ENCODE measurements around the gene ACSF3. TPM values are rescaled to one million over a fixed set of nuclear protein-coding genes. Genes with fewer than 3 reads are reported as not detected.
"Not testable (repeated sequence)": the region's sequence is repeated elsewhere in the genome, so short reads cannot be mapped to it uniquely, and the experiment has no call there.

ACSF3 gene
- total RNA-seq, 1 donor from 2014 or later: 15.5 TPM

DNA sequence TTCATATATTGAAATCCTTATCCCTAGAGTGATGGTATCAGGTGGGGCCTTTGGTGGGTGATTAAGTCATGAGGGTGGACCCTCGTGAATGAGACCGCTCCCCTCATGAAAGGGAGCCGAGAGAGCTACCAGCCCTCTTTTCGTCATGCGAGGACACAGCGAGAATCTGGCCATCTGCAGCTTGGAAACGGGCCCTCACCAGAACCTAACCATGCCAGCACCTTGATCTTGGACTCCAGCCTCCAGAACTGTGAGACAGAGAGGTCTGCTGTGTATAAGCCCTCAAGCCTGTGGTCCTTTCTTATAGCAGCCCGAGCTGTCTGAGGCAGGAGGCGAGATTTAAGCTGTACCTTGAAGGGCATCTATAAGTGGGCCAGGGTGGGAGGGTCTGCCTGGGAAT lies 23.7 kb upstream of the ACSF3 start:
- intact Hi-C loops (cut with DNase I): no loop called here
- DNase-seq (no peak), ATAC-seq (ENCODE audit: poor library complexity) (no peak)

DNA sequence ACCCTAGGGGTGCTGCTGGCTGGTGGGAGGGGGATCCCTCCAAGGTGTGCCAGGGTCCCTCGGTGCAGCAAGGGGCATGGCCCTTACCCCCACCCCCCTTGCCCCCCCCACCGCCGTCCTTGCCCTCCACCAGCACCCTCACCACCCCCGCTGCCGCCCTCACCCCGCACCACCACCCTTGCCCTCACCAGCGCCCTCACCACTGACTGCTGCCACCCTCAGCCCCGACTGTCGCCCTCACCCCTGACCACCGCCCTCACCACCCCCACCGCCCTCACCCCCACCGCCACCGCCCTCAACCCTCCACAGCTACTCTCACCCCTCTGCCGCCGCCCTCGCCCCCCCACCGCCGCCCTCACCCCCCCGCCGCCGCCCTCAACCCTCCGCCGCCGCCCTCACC lies 23.1 kb upstream of the ACSF3 start:
- intact Hi-C loops (cut with DNase I): no loop called here
- DNase-seq (no peak), ATAC-seq (ENCODE audit: poor library complexity) (no peak)

- no peak for DNase-seq
- peak; percentile 81 for ATAC-seq (ENCODE audit: poor library complexity)
- intact Hi-C loops (cut with DNase I): no loop called here
These were observed 21.7 kb upstream of the ACSF3 start for GRCh38 chr16:89071686-89072547.

GRCh38 chr16:89072548-89073130 lies 21.0 kb upstream of the ACSF3 start:
- no peak for ATAC-seq (ENCODE audit: poor library complexity)
- intact Hi-C loops (cut with DNase I): no loop called here
- no peak for DNase-seq

DNA sequence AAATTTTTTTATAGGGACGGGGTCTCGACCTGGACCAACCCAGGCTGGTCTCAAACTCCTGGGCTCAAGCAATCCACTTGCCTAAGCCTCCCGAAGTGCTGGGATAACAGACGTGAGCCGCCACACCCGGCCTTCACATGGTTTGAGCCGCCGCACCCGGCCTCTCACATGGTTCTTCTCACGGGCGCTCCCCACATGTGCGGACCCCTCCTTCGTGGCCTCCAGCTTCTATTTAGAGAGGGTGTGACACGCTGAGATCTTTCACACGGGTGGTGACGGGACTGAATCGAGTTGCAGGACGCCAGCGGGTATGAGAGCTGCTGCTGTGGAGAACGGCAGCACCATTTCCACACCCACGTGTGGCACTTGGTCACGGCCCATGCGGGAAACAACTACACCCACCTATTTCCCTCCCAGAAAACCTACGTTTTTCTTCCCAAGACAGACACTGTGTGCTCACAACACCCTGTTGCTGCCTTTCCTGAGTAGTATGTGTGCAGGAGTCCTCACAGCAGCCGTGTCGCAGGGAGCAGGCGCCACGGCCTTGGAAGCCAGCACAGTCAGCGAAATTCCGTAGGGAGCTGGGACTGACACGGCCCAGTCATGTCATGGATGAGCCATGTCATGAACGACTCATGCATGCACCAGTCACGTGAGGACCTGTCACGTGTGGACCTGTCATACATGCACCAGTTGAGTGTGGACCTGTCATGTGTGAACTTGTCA lies 20.1 kb upstream of the ACSF3 start:
- DNase-seq (no peak), ATAC-seq (ENCODE audit: poor library complexity) (no peak)
- intact Hi-C loops (cut with DNase I): no loop called here

GRCh38 chr16:89074072-89074674 lies 19.5 kb upstream of the ACSF3 start:
- DNase-seq; ATAC-seq (ENCODE audit: poor library complexity); intact Hi-C loops (cut with DNase I): not testable (repeated sequence)

- intact Hi-C loops (cut with DNase I): no loop called here
- ATAC-seq (ENCODE audit: poor library complexity) (no peak), DNase-seq (no peak)
These were observed 18.6 kb upstream of the ACSF3 start for GRCh38 chr16:89074803-89075688.

DNA sequence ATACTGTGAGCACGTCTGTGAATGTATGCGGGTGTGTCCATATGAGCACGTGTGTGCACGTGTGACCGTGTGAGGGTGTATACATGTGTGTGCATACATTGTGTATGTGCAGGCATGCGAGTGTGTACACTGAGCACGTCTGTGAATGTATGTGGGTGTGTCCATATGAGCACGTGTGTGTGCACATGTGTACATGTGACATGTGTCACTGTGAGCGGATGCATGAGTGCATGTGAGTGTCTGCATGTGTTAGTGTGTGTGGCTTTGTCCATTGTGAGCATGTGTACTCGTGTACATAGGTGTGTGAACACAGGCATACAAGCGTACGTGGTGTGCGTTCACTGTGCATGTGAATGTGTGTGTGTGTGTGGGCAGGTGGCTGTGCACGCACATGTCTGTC lies 17.5 kb upstream of the ACSF3 start:
- intact Hi-C loops (cut with DNase I): no loop called here
- DNase-seq (no peak), ATAC-seq (ENCODE audit: poor library complexity) (no peak)

DNA sequence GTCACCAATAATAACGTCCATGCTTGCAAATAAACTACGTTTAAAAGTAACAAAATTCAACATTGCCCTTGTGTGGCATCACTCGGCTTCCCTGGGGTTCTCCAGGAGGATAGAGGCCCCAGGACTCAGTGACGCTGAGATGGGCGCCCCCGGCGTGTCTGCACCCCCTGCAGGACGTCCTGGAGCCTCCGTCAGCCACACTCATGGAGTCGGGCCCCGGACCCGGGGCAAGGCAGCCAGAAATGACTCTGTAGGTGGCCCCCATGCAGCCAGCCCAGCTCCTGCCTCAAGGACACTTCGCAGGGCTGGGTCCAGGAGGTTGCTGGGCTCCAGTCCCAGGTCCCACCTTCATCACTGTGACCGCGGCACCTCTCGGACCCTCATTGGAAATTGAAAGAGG lies 16.6 kb upstream of the ACSF3 start:
- no peak for ATAC-seq (ENCODE audit: poor library complexity)
- intact Hi-C loops (cut with DNase I): no loop called here
- DNase-seq: no peak

DNA sequence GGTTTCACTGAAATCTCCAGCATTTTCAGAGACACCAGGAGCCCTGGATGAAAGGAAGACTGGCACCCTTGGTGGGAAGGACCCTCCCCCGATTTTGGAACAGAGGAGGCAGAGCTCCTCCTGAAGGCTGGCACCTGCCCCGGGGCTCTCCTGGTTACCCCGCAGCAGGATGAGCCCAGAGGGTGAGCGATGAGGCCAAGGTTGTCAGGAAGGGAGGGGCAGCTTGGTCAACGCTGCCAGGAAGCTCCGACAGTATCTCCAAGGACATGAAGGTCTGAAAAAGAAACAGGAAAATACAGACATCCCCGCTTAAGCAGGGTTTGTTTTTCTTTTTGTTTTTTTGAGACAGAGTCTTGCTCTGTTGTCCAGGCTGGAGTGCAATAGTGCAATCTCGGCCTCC lies 15.5 kb upstream of the ACSF3 start:
- intact Hi-C loops (cut with DNase I): no loop called here
- DNase-seq (no peak), ATAC-seq (ENCODE audit: poor library complexity) (no peak)

- DNase-seq: no peak
- intact Hi-C loops (cut with DNase I): no loop called here
These were observed 14.1 kb upstream of the ACSF3 start for GRCh38 chr16:89079434-89079980.

GRCh38 chr16:89080196-89080853 lies 13.3 kb upstream of the ACSF3 start:
- DNase-seq (no peak), ATAC-seq (ENCODE audit: poor library complexity) (no peak)
- intact Hi-C loops (cut with DNase I): no loop called here

More at GRCh38 chr16:89079434-89079980, 14.1 kb upstream of the ACSF3 start:
- no peak for ATAC-seq (ENCODE audit: poor library complexity)

DNA sequence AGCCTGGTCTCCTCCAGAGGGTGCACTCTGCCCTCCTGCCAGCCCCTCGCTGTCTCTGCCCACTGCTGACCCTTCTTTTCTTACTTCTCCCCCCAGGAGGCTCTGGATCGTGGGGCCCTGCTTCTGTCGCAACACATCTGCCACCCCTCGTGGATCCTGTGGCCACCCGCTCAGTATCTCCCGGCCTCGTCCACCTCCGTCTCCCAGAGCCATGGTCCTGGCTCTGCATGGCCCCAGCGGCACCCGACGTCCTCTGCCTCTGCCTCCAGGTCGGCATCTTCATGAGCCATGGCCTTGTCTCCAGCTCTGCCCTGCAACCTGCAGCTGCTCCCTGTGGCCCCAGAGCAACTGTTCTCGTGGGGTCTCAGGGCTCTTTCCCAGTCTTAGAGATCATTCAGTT lies 12.1 kb upstream of the ACSF3 start:
- ATAC-seq (ENCODE audit: poor library complexity): no peak
- no peak for DNase-seq
- intact Hi-C loops (cut with DNase I): no loop called here

DNA sequence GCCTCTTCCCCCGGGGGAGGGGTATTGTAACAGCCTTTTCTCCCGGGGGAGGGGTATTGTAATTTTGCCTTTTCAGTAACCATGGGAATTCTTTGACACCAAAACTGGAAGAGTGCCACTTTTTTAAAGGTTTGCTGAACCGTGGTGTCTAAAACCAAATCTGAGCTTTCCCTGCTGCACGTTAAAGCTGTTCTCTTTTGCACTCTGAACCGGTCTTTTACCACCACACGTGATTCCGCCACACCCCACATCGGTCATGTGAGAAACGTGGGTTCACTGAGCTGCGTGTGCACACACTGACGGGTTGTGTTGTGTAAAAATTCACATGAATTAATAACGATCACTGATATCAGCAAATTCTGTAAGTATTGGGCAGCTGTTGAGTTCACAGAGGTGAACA lies 9.2 kb upstream of the ACSF3 start:
- intact Hi-C loops (cut with DNase I): no loop called here
- DNase-seq: no peak
- no peak for ATAC-seq (ENCODE audit: poor library complexity)

GRCh38 chr16:89084814-89085612 lies 8.6 kb upstream of the ACSF3 start:
- ATAC-seq (ENCODE audit: poor library complexity) (no peak), DNase-seq (no peak)
- intact Hi-C loops (cut with DNase I): no loop called here

GRCh38 chr16:89085755-89086154 lies 7.9 kb upstream of the ACSF3 start:
- ATAC-seq (ENCODE audit: poor library complexity) (no peak), DNase-seq (no peak)
- intact Hi-C loops (cut with DNase I): no loop called here

- no peak for ATAC-seq (ENCODE audit: poor library complexity)
- DNase-seq: no peak
- intact Hi-C loops (cut with DNase I): no loop called here
These were observed 5.6 kb upstream of the ACSF3 start for GRCh38 chr16:89087922-89088497.

All from Right ventricle myocardium superior (tissue), 1 donor.